HUDEP-2 (cell line): Measurements from ENCODE around the gene DOLPP1.
A peak's percentile ranks its signal among the peaks of the same experiment; 100 is the strongest.

Experiments used
- DNase-seq, 76 experiments: peaks; one replicate each; lab custom pipeline; 2025; ENCODE audit not compliant: unreplicated experiment in 76 of 76; lab: John Stamatoyannopoulos, UW

DOLPP1 gene

GRCh38 chr9:129093602-129094386 lies 12.9 kb downstream of the DOLPP1 start:
- DNase-seq, result no peak

GRCh38 chr9:129094387-129095169 lies 13.7 kb downstream of the DOLPP1 start:
- no peak for DNase-seq

GRCh38 chr9:129095170-129095667 lies 14.3 kb downstream of the DOLPP1 start:
- no peak for DNase-seq

GRCh38 chr9:129095908-129096307 lies 15.0 kb downstream of the DOLPP1 start:
- no peak for DNase-seq

- no peak for DNase-seq
Measured at GRCh38 chr9:129097671-129098306, 16.9 kb downstream of the DOLPP1 start.

- no peak for DNase-seq
Measured at GRCh38 chr9:129098328-129098727, 17.4 kb downstream of the DOLPP1 start.

- DNase-seq, result no peak
Measured at GRCh38 chr9:129100383-129101169, 19.7 kb downstream of the DOLPP1 start.

- no peak for DNase-seq
Measured at GRCh38 chr9:129101279-129101678, 20.4 kb downstream of the DOLPP1 start.

GRCh38 chr9:129102095-129102525 lies 21.2 kb downstream of the DOLPP1 start:
- peak in 1 of 76 experiments; percentile 16 for DNase-seq

GRCh38 chr9:129102791-129103594 lies 22.1 kb downstream of the DOLPP1 start:
- peak in 54 of 76 experiments; percentile 5 to 64 (median 38) for DNase-seq

GRCh38 chr9:129103595-129103965 lies 22.7 kb downstream of the DOLPP1 start:
- no peak for DNase-seq

- DNase-seq, result no peak
Measured at GRCh38 chr9:129104051-129104450, 23.1 kb downstream of the DOLPP1 start.

GRCh38 chr9:129105857-129106694 lies 25.2 kb downstream of the DOLPP1 start:
- no peak for DNase-seq

- DNase-seq, result no peak
Measured at GRCh38 chr9:129107651-129108050, 26.7 kb downstream of the DOLPP1 start.

GRCh38 chr9:129108083-129108804 lies 27.3 kb downstream of the DOLPP1 start:
- no peak for DNase-seq

GRCh38 chr9:129108805-129109536 lies 28.1 kb downstream of the DOLPP1 start:
- no peak for DNase-seq

- peak in 29 of 76 experiments; percentile 6 to 39 (median 15) for DNase-seq
Measured at GRCh38 chr9:129109537-129109903, 28.6 kb downstream of the DOLPP1 start.
